Heart left ventricle (tissue), 16 donors: ENCODE results near the gene EEF2K. TPM values are rescaled to one million over a fixed set of nuclear protein-coding genes. Genes with fewer than 3 reads are reported as not detected.

Experiments
- ATAC-seq, 4 donors: fragments of 200-7000 bp; cut with Tn5 transposase; one replicate each; pipeline ENCODE4 v1.9.1; 2020 to 2022; ENCODE audit warnings: moderate library complexity in 4 of 4, mild to moderate bottlenecking in 3 of 4, moderate number of reproducible peaks in 1 of 4
- DNase-seq, 5 donors: peaks; one replicate each; pipeline ENCODE4 v3.0.0-alpha.2; 2020
- H3K27ac ChIP-seq, 12 donors: fragments of 200-600 bp; sonication (generic) in 4 of 12; one replicate each; pipeline versions ENCODE4 v1.5.0 to v1.8.0; 2016 to 2022; ENCODE audit warnings: mild to moderate bottlenecking in 2 of 12
- H3K27me3 ChIP-seq, 9 donors: fragments of 200-600 bp; sonication (generic) in 2 of 9; one replicate each; pipeline versions ENCODE4 v1.5.1 to v1.8.0; 2016 to 2022; ENCODE audit warnings: mild to moderate bottlenecking in 3 of 9
- H3K36me3 ChIP-seq, 9 donors: fragments of 200-600 bp; sonication (generic) in 2 of 9; one replicate each; pipeline versions ENCODE4 v1.5.0 to v1.8.0; 2018 to 2022; ENCODE audit warnings: mild to moderate bottlenecking in 2 of 9
- H3K4me1 ChIP-seq, 12 donors: fragments of 200-600 bp; sonication (generic) in 4 of 12; one replicate each; pipeline versions ENCODE4 v1.5.0 to v1.8.0; 2016 to 2022; ENCODE audit warnings: mild to moderate bottlenecking in 3 of 12
- H3K4me3 ChIP-seq, 12 donors: fragments of 200-600 bp; sonication (generic) in 4 of 12; one replicate each; pipeline versions ENCODE4 v1.5.0 to v1.8.0; 2017 to 2022; ENCODE audit warnings: mild to moderate bottlenecking in 9 of 12, moderate library complexity in 4 of 12
- H3K9me3 ChIP-seq, 12 donors: fragments of 200-600 bp; sonication (generic) in 4 of 12; one replicate each; pipeline versions ENCODE4 v1.5.0 to v1.8.0; 2016 to 2022; ENCODE audit warnings: mild to moderate bottlenecking in 1 of 12
- POLR2A ChIP-seq, 2 donors: fragments of 450-650 bp; IDR thresholded peaks; one replicate each; pipeline ENCODE4 v1.6.1; 2017; ENCODE audit warnings: antibody characterized with exemption in 2 of 2, mild to moderate bottlenecking in 2 of 2, moderate library complexity in 2 of 2
- WGBS, 4 donors: extraction: QIAGEN DNeasy Blood & Tissue Kit in 2 of 4; methylation state at CpG; one replicate each; pipeline versions ENCODE4 v1.1.5 to v1.1.7; 2013 to 2018; 5-methylcytosine and 5-hydroxymethylcytosine counted together
- intact Hi-C, 10 donors: fragments of 100-400 bp; cut with DNase I; formaldehyde crosslinking; loops; one replicate each; pipeline versions ENCODE4 v1.11.1 to v1.14.2; 2022
- polyA plus RNA-seq, 2 donors: library from polyadenylated mRNA; stranded (reverse); fragments of 200-250 nt; gene quantifications; one replicate each; pipeline ENCODE4 v1.2.3, GENCODE V29; 2013
- total RNA-seq, 9 donors: library from RNA; depleted of rRNA in 2 of 9; stranded (reverse); fragments of >200 nt in 2 of 9; fragmentation: NEBNext Ultra II Directional in 3 of 9; extraction: Animal tissue kit (Norgen Biotek cat#: 25700) in 3 of 9; gene quantifications; one replicate each; pipeline versions ENCODE4 v1.1.0 to v1.2.4, GENCODE V29; 2016 to 2023
- TF ChIP-seq, protein P1 (sequence below), 12 donors: fragments of 200-600 bp; sonication (generic) in 4 of 12; IDR thresholded peaks; one replicate each; pipeline versions ENCODE4 v1.5.0 to v1.8.0; 2018 to 2022; ENCODE audit warnings: antibody characterized with exemption in 12 of 12, mild to moderate bottlenecking in 5 of 12
- donor health status: ischemic (EF 13 %, LVEDD 7.1; RV severe dilation, severe dysfunction).
- donor health status: healthy with polysubstance abuse.
- donor health status: DM: no; HTN: yes; CAD: no.
- donor health status: DM: no; HTN: no; CAD: no.
- donor health status: ischemic (EF 25% LVEDD 6.9; RV normal size, moderate dysfunction).
- donor health status: ischemic (EF 25% LVEDD 5.7; RV mildly dilated, moderate dysfunction).
- donor health status: healthy.
- donor health status: DM: yes; HTN: yes; CAD: no.
- donor health status: ischemic (EF 35%, LVEDD 5.7; RV mildly dilated, moderate dysfunction).
- donor health status: nonischemic (EF 11% LVEDD 7.7; RV severe dilation, severe dysfunction).
- donor health status: DM: yes; HTN: yes; CAD: no.
- donor health status: PGD.
- donor health status: ischemic (EF 29% LVEDD 5.4; RV normal size, mild dysfunction).
- donor health status: nonischemic (EF 23%, LVEDD 6.1; RV moderate dilation, normal function).

Gene EEF2K
- total and polyA plus RNA-seq, 11 donors: 8.3 to 33.6 (median 24.6) TPM

- peaks cover 0 to 32% (median 17%) of the 10 kb centered on the region in 9 donors for H3K36me3 ChIP-seq
- intact Hi-C loops: loop anchor here in 1 of 10 donors (5.0 to 10.0 kb wide), 2 partner anchors 33 to 55 kb away; partner anchors contain the start of genes EEF2K and POLR3E
- H3K4me3 ChIP-seq: no peak overlapping the region
- DNase-seq: no peak
- WGBS, 4 donors: 58 to 80% (median 68%) methylated on average over 3 of the region's 3 CpGs
- no peaks in the 10 kb centered on the region for H3K9me3 ChIP-seq
- ATAC-seq: peak in 1 of 4 donors; percentile 64
- H3K27ac ChIP-seq: peak overlapping the region in 4 of 12 donors; percentile 9 to 81 (median 60)
- H3K4me1 ChIP-seq: peaks cover 0 to 28% (median 6%) of the 10 kb centered on the region in 12 donors
- TF ChIP-seq, protein P1, sequence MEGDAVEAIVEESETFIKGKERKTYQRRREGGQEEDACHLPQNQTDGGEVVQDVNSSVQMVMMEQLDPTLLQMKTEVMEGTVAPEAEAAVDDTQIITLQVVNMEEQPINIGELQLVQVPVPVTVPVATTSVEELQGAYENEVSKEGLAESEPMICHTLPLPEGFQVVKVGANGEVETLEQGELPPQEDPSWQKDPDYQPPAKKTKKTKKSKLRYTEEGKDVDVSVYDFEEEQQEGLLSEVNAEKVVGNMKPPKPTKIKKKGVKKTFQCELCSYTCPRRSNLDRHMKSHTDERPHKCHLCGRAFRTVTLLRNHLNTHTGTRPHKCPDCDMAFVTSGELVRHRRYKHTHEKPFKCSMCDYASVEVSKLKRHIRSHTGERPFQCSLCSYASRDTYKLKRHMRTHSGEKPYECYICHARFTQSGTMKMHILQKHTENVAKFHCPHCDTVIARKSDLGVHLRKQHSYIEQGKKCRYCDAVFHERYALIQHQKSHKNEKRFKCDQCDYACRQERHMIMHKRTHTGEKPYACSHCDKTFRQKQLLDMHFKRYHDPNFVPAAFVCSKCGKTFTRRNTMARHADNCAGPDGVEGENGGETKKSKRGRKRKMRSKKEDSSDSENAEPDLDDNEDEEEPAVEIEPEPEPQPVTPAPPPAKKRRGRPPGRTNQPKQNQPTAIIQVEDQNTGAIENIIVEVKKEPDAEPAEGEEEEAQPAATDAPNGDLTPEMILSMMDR (IDR thresholded peaks at IDR 0.05): no peak
- no peak for TF ChIP-seq POLR2A (IDR thresholded peaks at IDR 0.05)
- H3K27me3 ChIP-seq: no peaks in the 10 kb centered on the region
Measured at GRCh38 chr16:22240023-22240710, 34.1 kb downstream of the EEF2K start.

- no peaks in the 10 kb centered on the region for H3K4me1 ChIP-seq
- H3K27ac ChIP-seq: no peak overlapping the region
- TF ChIP-seq, protein P1 (IDR thresholded peaks at IDR 0.05): no peak
- TF ChIP-seq POLR2A (IDR thresholded peaks at IDR 0.05): no peak
- H3K9me3 ChIP-seq: peaks cover 0 to 7% (median 3%) of the 10 kb centered on the region in 12 donors
- 79 to 95% (median 94%) methylated on average over 6 of the region's 6 CpGs; no CpG with 5 or more reads in 1 of the 4 donors for WGBS, 4 donors
- intact Hi-C loops: no loop called here
- H3K27me3 ChIP-seq: no peaks in the 10 kb centered on the region
- ATAC-seq: no peak
- no peak overlapping the region for H3K4me3 ChIP-seq
- H3K36me3 ChIP-seq: peaks cover 5 to 100% (median 83%) of the 10 kb centered on the region in 9 donors
- no peak for DNase-seq
Measured at GRCh38 chr16:22250522-22250921, 44.4 kb downstream of the EEF2K start.

- no peak for TF ChIP-seq POLR2A (IDR thresholded peaks at IDR 0.05)
- TF ChIP-seq, protein P1 (IDR thresholded peaks at IDR 0.05): no peak
- no peak for ATAC-seq
- Histone ChIP-seq H3K27ac (no peak overlapping the region), H3K4me3 (no peak overlapping the region), H3K27me3 (no peaks in the 10 kb centered on the region), H3K4me1 (no peaks in the 10 kb centered on the region), H3K36me3 (peaks cover 8 to 100% (median 88%) of the 10 kb centered on the region in 9 donors), H3K9me3 (peaks cover 0 to 7% (median 3%) of the 10 kb centered on the region in 12 donors)
- intact Hi-C loops: no loop called here
- no peak for DNase-seq
- 75 to 98% (median 88%) methylated on average over 5 of the region's 5 CpGs for WGBS, 4 donors
Measured at GRCh38 chr16:22252317-22252716, 46.2 kb downstream of the EEF2K start.

DNA sequence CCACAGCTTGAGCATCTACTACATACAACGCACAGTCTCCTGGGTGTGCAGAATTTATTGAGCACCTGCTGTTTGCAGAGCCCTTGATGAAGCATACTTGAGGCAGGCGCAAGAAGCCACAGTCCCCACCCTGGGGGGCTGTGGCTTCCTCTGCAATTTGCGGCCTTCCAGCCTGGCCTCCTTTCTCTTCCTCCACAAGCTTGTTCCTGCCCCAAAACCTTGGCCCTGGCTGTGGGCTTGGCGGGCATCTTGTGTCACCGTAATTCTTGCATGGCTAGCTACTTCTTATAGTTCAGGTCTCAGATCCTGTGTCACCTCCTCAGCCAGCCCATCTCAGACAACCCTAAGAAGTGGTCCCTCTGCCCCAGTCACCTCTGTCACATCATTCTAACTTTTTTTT is 47.2 kb downstream of the EEF2K start:
- Histone ChIP-seq H3K4me1 (no peaks in the 10 kb centered on the region), H3K4me3 (no peak overlapping the region), H3K36me3 (peaks cover 8 to 100% (median 89%) of the 10 kb centered on the region in 9 donors), H3K27ac (no peak overlapping the region), H3K27me3 (no peaks in the 10 kb centered on the region), H3K9me3 (peaks cover 0 to 9% (median 3%) of the 10 kb centered on the region in 12 donors)
- WGBS, 4 donors: 95 to 98% (median 95%) methylated on average over 5 of the region's 5 CpGs
- ATAC-seq: no peak
- TF ChIP-seq POLR2A (IDR thresholded peaks at IDR 0.05): no peak
- TF ChIP-seq, protein P1 (IDR thresholded peaks at IDR 0.05): no peak
- no peak for DNase-seq
- intact Hi-C loops: no loop called here
